PC-9 (cell line): Measurements from ENCODE around the gene ARHGAP18. TPM values are rescaled to one million over a fixed set of nuclear protein-coding genes. Genes with fewer than 3 reads are reported as not detected.

ENCODE experiments used
- BruUV-seq: library from RNA; stranded (reverse); fragments of 400-500 nt; replicated peaks from 2 replicates; lab custom pipeline; 2021; lab: Mats Ljungman, UMichigan
- CTCF ChIA-PET: fragments of 300-600 bp; sonication (Branson Sonifier 250); formaldehyde crosslinking; loops from one replicate; lab custom pipeline; 2022; ENCODE audit warnings: antibody characterized with exemption; lab: Charles Lee
- POLR2A ChIA-PET: fragments of 300-600 bp; sonication (Branson Sonifier 250); formaldehyde crosslinking; loops from one replicate; lab custom pipeline; 2022; ENCODE audit warnings: antibody characterized with exemption; ENCODE audit not compliant: unreplicated experiment; lab: Charles Lee
- DNase-seq, 2 experiments: peaks; one replicate each; pipeline versions ENCODE4 v3.0.0 to v3.0.0-alpha.2; 2015 to 2022; ENCODE audit warnings: mixed read lengths in 1 of 2
- H2AFZ ChIP-seq: fragments of 200-600 bp; sonication (generic); 2 replicates; pipeline ENCODE4 v1.8.1; 2017; ENCODE audit warnings: antibody characterized with exemption
- H3F3A ChIP-seq: fragments of 200-600 bp; sonication (generic); 2 replicates; pipeline ENCODE4 v1.8.1; 2017; ENCODE audit warnings: antibody characterized with exemption, mild to moderate bottlenecking, low read depth; ENCODE audit not compliant: insufficient read depth
- H3K27ac ChIP-seq: fragments of 200-600 bp; sonication (generic); 2 replicates; pipeline ENCODE4 v1.6.1; 2016; ENCODE audit warnings: mixed run types
- H3K27me3 ChIP-seq: fragments of 200-600 bp; sonication (generic); 2 replicates; pipeline ENCODE4 v1.6.1; 2016; ENCODE audit warnings: low read depth, mixed run types; ENCODE audit not compliant: insufficient read depth
- H3K36me3 ChIP-seq: fragments of 200-600 bp; sonication (generic); 2 replicates; pipeline ENCODE4 v1.6.1; 2016; ENCODE audit warnings: low read depth, mixed run types
- H3K4me1 ChIP-seq: fragments of 200-600 bp; sonication (generic); replicated peaks from 2 replicates; pipeline ENCODE4 v1.6.1; 2016; ENCODE audit warnings: mixed run types; ENCODE audit not compliant: insufficient read depth
- H3K4me2 ChIP-seq: fragments of 200-600 bp; sonication (generic); 2 replicates; pipeline ENCODE4 v1.6.1; 2017; ENCODE audit warnings: mixed run types
- H3K4me3 ChIP-seq: fragments of 200-600 bp; sonication (generic); 2 replicates; pipeline ENCODE4 v1.6.1; 2016; ENCODE audit warnings: mixed run types
- H3K79me2 ChIP-seq: fragments of 200-600 bp; sonication (generic); 2 replicates; pipeline ENCODE4 v1.6.1; 2017; ENCODE audit warnings: low read depth, mixed run types
- H3K9me2 ChIP-seq: fragments of 200-600 bp; sonication (generic); 2 replicates; pipeline ENCODE4 v1.8.1; 2017; ENCODE audit warnings: mild to moderate bottlenecking; ENCODE audit not compliant: insufficient read depth
- H3K9me3 ChIP-seq: fragments of 200-600 bp; sonication (generic); 2 replicates; pipeline ENCODE4 v1.8.1; 2016; ENCODE audit warnings: low read depth; ENCODE audit not compliant: insufficient read depth
- H4K20me1 ChIP-seq: fragments of 200-600 bp; sonication (generic); 2 replicates; pipeline ENCODE4 v1.8.1; 2017; ENCODE audit not compliant: insufficient read depth
- CTCF ChIP-seq: fragments of 200-600 bp; sonication (generic); conservative IDR thresholded peaks from 2 replicates; pipeline ENCODE4 v1.6.1; 2017; ENCODE audit warnings: mixed run types, antibody characterized with exemption, mild to moderate bottlenecking, moderate library complexity
- EZH2 ChIP-seq: fragments of 200-600 bp; sonication (generic); IDR thresholded peaks from 2 replicates; pipeline ENCODE4 v1.8.0; 2017; ENCODE audit warnings: antibody characterized with exemption, low read depth
- intact Hi-C: fragments of 100-400 bp; cut with micrococcal nuclease; formaldehyde crosslinking; loops from one replicate; pipeline ENCODE4 v1.10.0; 2022; ENCODE audit not compliant: unreplicated experiment
- total RNA-seq: library from RNA; stranded (reverse); gene quantifications from 2 replicates; pipeline ENCODE4 v1.2.3, GENCODE V29; 2021

ARHGAP18 gene
- total RNA-seq, 1 experiment from 2014 or later: 15.0 TPM

- Histone ChIP-seq H3K9me2 (no peaks in the 10 kb centered on the region), H3K9me3 (no peaks in the 10 kb centered on the region), H3F3A (no peaks in the 10 kb centered on the region), H2AFZ (no peak overlapping the region), H3K4me1 (no peaks in the 10 kb centered on the region), H3K4me2 (no peak overlapping the region), H3K27ac (no peak overlapping the region), H3K79me2 (no peaks in the 10 kb centered on the region), H4K20me1 (no peaks in the 10 kb centered on the region), H3K27me3 (no peaks in the 10 kb centered on the region), H3K36me3 (no peaks in the 10 kb centered on the region), H3K4me3 (no peak overlapping the region)
- POLR2A ChIA-PET: no interaction called here
- no peak for DNase-seq
- no TSS peak for BruUV-seq
- CTCF ChIA-PET: interaction anchor here (0.5 to 2.3 kb wide), 4 partner anchors 97 to 174 kb away, joined by 4 to 7 read pairs (median 6); no protein-coding TSS in a partner anchor
- intact Hi-C loops: no loop called here
- no peak for TF ChIP-seq EZH2
- TF ChIP-seq CTCF: no peak
Measured at GRCh38 chr6:129601323-129601722, 108.7 kb downstream of the ARHGAP18 start.

GRCh38 chr6:129599467-129599866 is 110.5 kb downstream of the ARHGAP18 start:
- POLR2A ChIA-PET: no interaction called here
- BruUV-seq: no TSS peak
- TF ChIP-seq EZH2 (no peak), CTCF (no peak)
- no peaks in the 10 kb centered on the region for H3K27me3 ChIP-seq
- CTCF ChIA-PET: interaction anchor here (2.0 to 2.3 kb wide), 2 partner anchors 131 to 382 kb away, joined by 6 to 7 read pairs; no protein-coding TSS in a partner anchor
- intact Hi-C loops: loop anchor here (2.0 kb wide), 2 partner anchors 101 to 421 kb away; no protein-coding TSS in a partner anchor
- no peak overlapping the region for H3K4me3 ChIP-seq
- no peak overlapping the region for H2AFZ ChIP-seq
- no peak overlapping the region for H3K4me2 ChIP-seq
- H3K9me3 ChIP-seq: no peaks in the 10 kb centered on the region
- no peaks in the 10 kb centered on the region for H4K20me1 ChIP-seq
- no peaks in the 10 kb centered on the region for H3K4me1 ChIP-seq
- H3F3A ChIP-seq: no peaks in the 10 kb centered on the region
- H3K9me2 ChIP-seq: no peaks in the 10 kb centered on the region
- no peaks in the 10 kb centered on the region for H3K79me2 ChIP-seq
- no peak for DNase-seq
- H3K27ac ChIP-seq: no peak overlapping the region
- no peaks in the 10 kb centered on the region for H3K36me3 ChIP-seq

- ChIA-PET CTCF (interaction anchor here (0.6 to 2.0 kb wide), 5 partner anchors 44 to 696 kb away, joined by 3 to 7 read pairs (median 4); no protein-coding TSS in a partner anchor), POLR2A (interaction anchor here (0.7 kb wide), 1 partner anchor 424 kb away, joined by 7 read pairs; no protein-coding TSS in a partner anchor)
- H3K36me3 ChIP-seq: no peaks in the 10 kb centered on the region
- no peaks in the 10 kb centered on the region for H4K20me1 ChIP-seq
- no peaks in the 10 kb centered on the region for H3K27me3 ChIP-seq
- intact Hi-C loops: loop anchor here (1.0 to 2.0 kb wide), 5 partner anchors 100 to 422 kb away; no protein-coding TSS in a partner anchor
- no peaks in the 10 kb centered on the region for H3F3A ChIP-seq
- H3K27ac ChIP-seq: no peak overlapping the region
- BruUV-seq: no TSS peak
- H3K79me2 ChIP-seq: no peaks in the 10 kb centered on the region
- H3K4me1 ChIP-seq: no peaks in the 10 kb centered on the region
- H2AFZ ChIP-seq: no peak overlapping the region
- no peak for TF ChIP-seq EZH2
- TF ChIP-seq CTCF: peak; percentile 96
- no peak overlapping the region for H3K4me3 ChIP-seq
- H3K9me2 ChIP-seq: no peaks in the 10 kb centered on the region
- no peak overlapping the region for H3K4me2 ChIP-seq
- H3K9me3 ChIP-seq: no peaks in the 10 kb centered on the region
- DNase-seq: peak; percentile 5 to 63
Measured at GRCh38 chr6:129598244-129599187, 111.5 kb downstream of the ARHGAP18 start.
